ENCODE results near the gene PIP5K1C.

DNA sequence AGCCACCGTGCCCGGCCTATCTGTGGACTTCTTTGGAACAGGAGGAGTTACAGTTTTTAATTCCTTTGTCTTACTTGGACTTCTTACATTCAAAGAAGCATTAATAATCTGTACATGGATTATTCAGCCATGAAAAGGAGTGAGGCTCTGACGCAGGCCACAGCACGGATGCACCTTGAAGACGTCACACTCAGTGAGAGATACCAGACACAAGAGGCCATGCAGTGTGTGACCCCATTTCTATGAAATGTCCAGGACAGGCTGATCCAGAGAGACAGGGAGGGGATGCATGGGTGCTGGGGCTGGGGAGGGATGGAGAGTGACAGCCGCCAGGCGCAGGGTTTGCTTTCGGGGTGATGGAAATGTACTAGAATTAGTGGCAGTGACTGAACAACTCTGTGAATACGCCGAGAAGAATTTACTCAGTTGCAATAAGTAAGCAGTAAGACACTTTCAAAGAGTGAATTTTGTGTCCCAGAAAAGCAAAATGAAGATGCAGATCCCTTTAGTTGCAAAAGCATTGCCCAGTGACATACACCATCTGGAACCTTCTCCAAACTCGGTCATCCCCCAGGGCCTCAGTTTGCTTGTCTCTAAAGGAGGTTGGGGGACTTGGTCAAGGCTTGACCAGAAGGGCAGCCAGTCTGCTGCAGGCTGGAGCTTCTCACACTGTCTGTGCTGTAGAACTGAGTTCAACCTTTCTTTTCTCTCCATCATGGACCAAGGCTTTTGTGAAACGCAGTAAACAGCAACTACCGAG lies 25.3 kb downstream of the PIP5K1C start:
- TF ChIP-seq, protein P1, sequence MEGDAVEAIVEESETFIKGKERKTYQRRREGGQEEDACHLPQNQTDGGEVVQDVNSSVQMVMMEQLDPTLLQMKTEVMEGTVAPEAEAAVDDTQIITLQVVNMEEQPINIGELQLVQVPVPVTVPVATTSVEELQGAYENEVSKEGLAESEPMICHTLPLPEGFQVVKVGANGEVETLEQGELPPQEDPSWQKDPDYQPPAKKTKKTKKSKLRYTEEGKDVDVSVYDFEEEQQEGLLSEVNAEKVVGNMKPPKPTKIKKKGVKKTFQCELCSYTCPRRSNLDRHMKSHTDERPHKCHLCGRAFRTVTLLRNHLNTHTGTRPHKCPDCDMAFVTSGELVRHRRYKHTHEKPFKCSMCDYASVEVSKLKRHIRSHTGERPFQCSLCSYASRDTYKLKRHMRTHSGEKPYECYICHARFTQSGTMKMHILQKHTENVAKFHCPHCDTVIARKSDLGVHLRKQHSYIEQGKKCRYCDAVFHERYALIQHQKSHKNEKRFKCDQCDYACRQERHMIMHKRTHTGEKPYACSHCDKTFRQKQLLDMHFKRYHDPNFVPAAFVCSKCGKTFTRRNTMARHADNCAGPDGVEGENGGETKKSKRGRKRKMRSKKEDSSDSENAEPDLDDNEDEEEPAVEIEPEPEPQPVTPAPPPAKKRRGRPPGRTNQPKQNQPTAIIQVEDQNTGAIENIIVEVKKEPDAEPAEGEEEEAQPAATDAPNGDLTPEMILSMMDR (IDR thresholded peaks at IDR 0.05) = no peak
- no peak for TF ChIP-seq EZH2phosphoT487 (IDR thresholded peaks at IDR 0.05)
